Loucy (cell line): ENCODE data around the gene P2RY8.

ENCODE experiments used
- H2AFZ ChIP-seq: fragments of 200-600 bp; sonication (generic); 2 replicates; pipeline ENCODE4 v1.6.0; 2016; ENCODE audit warnings: antibody characterized with exemption, mild to moderate bottlenecking, low read length, moderate library complexity
- H3F3A ChIP-seq: fragments of 200-600 bp; 2 replicates; pipeline ENCODE4 v1.6.0; 2016; ENCODE audit warnings: antibody characterized with exemption, low read depth, mild to moderate bottlenecking
- H3K27me3 ChIP-seq: fragments of 200-600 bp; sonication (generic); 2 replicates; pipeline ENCODE4 v1.6.1; 2014; ENCODE audit warnings: low read length, mild to moderate bottlenecking; ENCODE audit not compliant: insufficient read depth, poor library complexity, severe bottlenecking
- H3K36me3 ChIP-seq: fragments of 200-600 bp; sonication (generic); 2 replicates; pipeline ENCODE4 v1.6.1; 2016; ENCODE audit warnings: low read length; ENCODE audit not compliant: insufficient read depth
- H3K4me1 ChIP-seq: fragments of 200-600 bp; sonication (generic); 2 replicates; pipeline ENCODE4 v1.5.1; 2014; ENCODE audit warnings: low read length, mild to moderate bottlenecking; ENCODE audit not compliant: insufficient read depth, poor library complexity, severe bottlenecking
- H3K4me2 ChIP-seq: fragments of 200-600 bp; sonication (generic); 2 replicates; pipeline ENCODE4 v1.6.0; 2014; ENCODE audit warnings: antibody characterized with exemption, low read length, low read depth, mild to moderate bottlenecking; ENCODE audit not compliant: poor library complexity, severe bottlenecking
- H3K4me3 ChIP-seq: fragments of 200-600 bp; sonication (generic); 2 replicates; pipeline ENCODE4 v1.5.1; 2014; ENCODE audit warnings: low read length, mild to moderate bottlenecking, mixed read lengths; ENCODE audit not compliant: poor library complexity, severe bottlenecking
- H3K79me2 ChIP-seq: fragments of 200-600 bp; sonication (generic); 2 replicates; pipeline ENCODE4 v1.6.1; 2014; ENCODE audit warnings: low read length; ENCODE audit not compliant: insufficient read depth
- H3K9ac ChIP-seq: fragments of 200-600 bp; sonication (generic); 2 replicates; pipeline ENCODE4 v1.6.0; 2014; ENCODE audit warnings: mild to moderate bottlenecking, low read depth, low read length, moderate library complexity; ENCODE audit not compliant: poor library complexity, severe bottlenecking
- H3K9me2 ChIP-seq: fragments of 200-600 bp; sonication (generic); replicated peaks from 2 replicates; pipeline ENCODE4 v1.6.1; 2016; ENCODE audit warnings: low read depth, low read length, mixed read lengths
- H3K9me3 ChIP-seq: fragments of 200-600 bp; sonication (generic); 2 replicates; pipeline ENCODE4 v1.6.1; 2014; ENCODE audit warnings: mild to moderate bottlenecking, antibody characterized with exemption, low read length, low read depth; ENCODE audit not compliant: insufficient read depth
- H4K20me1 ChIP-seq: fragments of 200-600 bp; sonication (generic); 2 replicates; pipeline ENCODE4 v1.6.0; 2014; ENCODE audit warnings: antibody characterized with exemption, low read length, mild to moderate bottlenecking; ENCODE audit not compliant: insufficient read depth, poor library complexity, severe bottlenecking
- EZH2phosphoT487 ChIP-seq: fragments of 200-600 bp; IDR thresholded peaks from 2 replicates; pipeline ENCODE4 v1.6.1; 2018; ENCODE audit warnings: antibody characterized with exemption, mild to moderate bottlenecking, moderate library complexity, borderline replicate concordance
- TF ChIP-seq, protein P1 (sequence below): fragments of 200-600 bp; sonication (generic); conservative IDR thresholded peaks from 2 replicates; pipeline ENCODE4 v1.5.1; 2014; ENCODE audit warnings: mild to moderate bottlenecking, antibody characterized with exemption, low read length

P2RY8 gene

GRCh38 chrX:1462596-1463251, 74.3 kb downstream of the P2RY8 start:
- H2AFZ ChIP-seq, result no peak overlapping the region
- TF ChIP-seq, protein P1, sequence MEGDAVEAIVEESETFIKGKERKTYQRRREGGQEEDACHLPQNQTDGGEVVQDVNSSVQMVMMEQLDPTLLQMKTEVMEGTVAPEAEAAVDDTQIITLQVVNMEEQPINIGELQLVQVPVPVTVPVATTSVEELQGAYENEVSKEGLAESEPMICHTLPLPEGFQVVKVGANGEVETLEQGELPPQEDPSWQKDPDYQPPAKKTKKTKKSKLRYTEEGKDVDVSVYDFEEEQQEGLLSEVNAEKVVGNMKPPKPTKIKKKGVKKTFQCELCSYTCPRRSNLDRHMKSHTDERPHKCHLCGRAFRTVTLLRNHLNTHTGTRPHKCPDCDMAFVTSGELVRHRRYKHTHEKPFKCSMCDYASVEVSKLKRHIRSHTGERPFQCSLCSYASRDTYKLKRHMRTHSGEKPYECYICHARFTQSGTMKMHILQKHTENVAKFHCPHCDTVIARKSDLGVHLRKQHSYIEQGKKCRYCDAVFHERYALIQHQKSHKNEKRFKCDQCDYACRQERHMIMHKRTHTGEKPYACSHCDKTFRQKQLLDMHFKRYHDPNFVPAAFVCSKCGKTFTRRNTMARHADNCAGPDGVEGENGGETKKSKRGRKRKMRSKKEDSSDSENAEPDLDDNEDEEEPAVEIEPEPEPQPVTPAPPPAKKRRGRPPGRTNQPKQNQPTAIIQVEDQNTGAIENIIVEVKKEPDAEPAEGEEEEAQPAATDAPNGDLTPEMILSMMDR, result no peak
- no peak for TF ChIP-seq EZH2phosphoT487

GRCh38 chrX:1462110-1462509, 74.9 kb downstream of the P2RY8 start:
- Histone ChIP-seq H3K27me3 (no peaks in the 10 kb centered on the region), H3K4me1 (peaks cover 3% of the 10 kb centered on the region), H3F3A (no peaks in the 10 kb centered on the region), H3K4me2 (no peak overlapping the region), H3K9me3 (no peaks in the 10 kb centered on the region), H3K79me2 (peaks cover 4% of the 10 kb centered on the region), H3K4me3 (no peak overlapping the region), H3K9ac (no peak overlapping the region), H2AFZ (no peak overlapping the region), H3K9me2 (no peaks in the 10 kb centered on the region), H3K36me3 (peaks cover 38% of the 10 kb centered on the region; the same call in 1 of the 2 replicates), H4K20me1 (no peaks in the 10 kb centered on the region)
- TF ChIP-seq, protein P1, result no peak
- no peak for TF ChIP-seq EZH2phosphoT487

More at GRCh38 chrX:1462596-1463251, 74.3 kb downstream of the P2RY8 start:
- Histone ChIP-seq H3K4me3 (no peak overlapping the region), H3K4me2 (no peak overlapping the region), H3K36me3 (peaks cover 38% of the 10 kb centered on the region; the same call in 1 of the 2 replicates), H3F3A (no peaks in the 10 kb centered on the region; the same call in 1 of the 2 replicates), H3K9me3 (no peaks in the 10 kb centered on the region), H3K9me2 (no peaks in the 10 kb centered on the region), H3K9ac (no peak overlapping the region), H3K4me1 (peaks cover 9% of the 10 kb centered on the region), H3K27me3 (no peaks in the 10 kb centered on the region), H4K20me1 (no peaks in the 10 kb centered on the region), H3K79me2 (peaks cover 9% of the 10 kb centered on the region)

DNA sequence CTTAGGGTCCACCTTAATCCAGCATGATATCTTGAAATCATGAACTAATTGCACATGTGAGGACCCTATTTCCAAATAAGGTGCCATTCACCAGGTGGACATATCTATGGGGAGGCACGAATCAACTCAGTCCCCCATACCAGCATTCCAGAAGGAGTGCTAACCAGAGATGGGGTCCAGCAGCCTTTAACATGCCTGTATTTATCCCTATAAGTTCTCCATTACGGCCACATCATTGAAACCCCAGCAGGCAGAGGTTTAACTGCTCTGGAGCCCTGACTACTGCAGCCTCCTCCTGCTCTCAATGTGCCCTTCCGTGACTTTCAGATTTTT, 81.1 kb downstream of the P2RY8 start:
- Histone ChIP-seq H3K4me1 (peaks cover 6% of the 10 kb centered on the region), H3K9me2 (no peaks in the 10 kb centered on the region), H3K27me3 (no peaks in the 10 kb centered on the region), H3F3A (no peaks in the 10 kb centered on the region), H3K79me2 (peaks cover 16% of the 10 kb centered on the region; the same call in 1 of the 2 replicates), H3K4me3 (no peak overlapping the region), H2AFZ (no peak overlapping the region), H3K9ac (no peak overlapping the region), H4K20me1 (no peaks in the 10 kb centered on the region), H3K9me3 (no peaks in the 10 kb centered on the region), H3K4me2 (no peak overlapping the region), H3K36me3 (no peaks in the 10 kb centered on the region)
- TF ChIP-seq, protein P1, result no peak
- TF ChIP-seq EZH2phosphoT487, result no peak
